Esophagus muscularis mucosa (tissue), 4 donors: ENCODE data around the gene ZNF597.

Experiments
- EP300 ChIP-seq: sonication (generic); formaldehyde crosslinking; IDR thresholded peaks from one replicate; pipeline ENCODE4 v1.6.1; 2017; ENCODE audit warnings: antibody characterized with exemption
- POLR2A ChIP-seq: fragments of 450-650 bp; IDR thresholded peaks from one replicate; pipeline ENCODE4 v1.6.1; 2017; ENCODE audit warnings: antibody characterized with exemption, moderate library complexity, mild to moderate bottlenecking, low read depth
- POLR2AphosphoS5 ChIP-seq, 2 donors: sonication (generic); formaldehyde crosslinking; IDR thresholded peaks; one replicate each; pipeline ENCODE4 v1.6.1; 2017; ENCODE audit warnings: antibody characterized with exemption in 2 of 2
- TF ChIP-seq, protein P1 (sequence below), 3 experiments: fragments of 200-600 bp in 2 of 3; fragments of 450-650 bp in 1 of 3; sonication (generic) in 2 of 3; IDR thresholded peaks; one replicate each; pipeline ENCODE4 v1.5.1; 2017 to 2019; ENCODE audit warnings: antibody characterized with exemption in 3 of 3, mild to moderate bottlenecking in 2 of 3, moderate library complexity in 1 of 3

DNA sequence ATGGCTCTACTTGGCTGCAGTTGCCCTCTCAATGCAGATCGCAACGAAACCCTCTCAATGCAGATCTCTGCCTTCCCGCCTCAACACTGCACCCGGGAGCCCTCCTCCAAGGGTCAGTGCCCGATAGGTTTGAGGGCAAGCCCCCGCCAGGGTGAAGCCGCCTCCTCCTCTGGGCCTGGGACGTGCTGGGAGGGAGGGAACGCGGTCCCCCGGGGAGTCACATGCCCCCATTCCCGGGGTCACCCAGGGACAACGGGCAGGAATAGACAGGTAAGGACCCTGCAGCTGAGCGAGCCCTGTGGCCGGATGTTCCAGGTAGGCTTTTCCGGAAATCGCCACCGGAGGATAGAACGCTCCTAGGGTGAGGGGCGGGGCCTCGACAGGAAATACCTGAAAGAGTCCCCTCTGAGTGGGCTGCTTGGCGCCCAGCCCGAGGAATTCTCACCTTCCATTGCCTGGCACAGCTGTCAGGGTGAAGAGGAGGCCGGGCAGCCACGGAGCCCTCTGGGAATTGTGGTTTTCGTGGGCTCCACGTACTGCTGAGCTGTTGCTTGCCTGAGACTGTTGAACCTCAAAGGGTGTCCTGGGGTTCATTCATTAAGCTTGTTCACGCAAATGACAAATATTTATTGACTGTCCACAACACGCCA is 29.4 kb downstream of the ZNF597 start:
- TF ChIP-seq, protein P1, sequence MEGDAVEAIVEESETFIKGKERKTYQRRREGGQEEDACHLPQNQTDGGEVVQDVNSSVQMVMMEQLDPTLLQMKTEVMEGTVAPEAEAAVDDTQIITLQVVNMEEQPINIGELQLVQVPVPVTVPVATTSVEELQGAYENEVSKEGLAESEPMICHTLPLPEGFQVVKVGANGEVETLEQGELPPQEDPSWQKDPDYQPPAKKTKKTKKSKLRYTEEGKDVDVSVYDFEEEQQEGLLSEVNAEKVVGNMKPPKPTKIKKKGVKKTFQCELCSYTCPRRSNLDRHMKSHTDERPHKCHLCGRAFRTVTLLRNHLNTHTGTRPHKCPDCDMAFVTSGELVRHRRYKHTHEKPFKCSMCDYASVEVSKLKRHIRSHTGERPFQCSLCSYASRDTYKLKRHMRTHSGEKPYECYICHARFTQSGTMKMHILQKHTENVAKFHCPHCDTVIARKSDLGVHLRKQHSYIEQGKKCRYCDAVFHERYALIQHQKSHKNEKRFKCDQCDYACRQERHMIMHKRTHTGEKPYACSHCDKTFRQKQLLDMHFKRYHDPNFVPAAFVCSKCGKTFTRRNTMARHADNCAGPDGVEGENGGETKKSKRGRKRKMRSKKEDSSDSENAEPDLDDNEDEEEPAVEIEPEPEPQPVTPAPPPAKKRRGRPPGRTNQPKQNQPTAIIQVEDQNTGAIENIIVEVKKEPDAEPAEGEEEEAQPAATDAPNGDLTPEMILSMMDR (IDR thresholded peaks at IDR 0.05): no peak
- TF ChIP-seq POLR2A (no peak), POLR2AphosphoS5 (IDR thresholded peaks at IDR 0.05) (no peak), EP300 (no peak)
